Vagina (tissue), 2 donors: ENCODE results near the gene NFIA. TPM values are rescaled to one million over a fixed set of nuclear protein-coding genes. Genes with fewer than 3 reads are reported as not detected.

Experiments
- DNase-seq, 2 donors: peaks; one replicate each; pipeline ENCODE4 v3.0.0-alpha.2; 2017; ENCODE audit errors: extremely low spot score in 2 of 2
- H3K27ac ChIP-seq: fragments of 200-600 bp; sonication (generic); one replicate; pipeline ENCODE4 v1.5.1; 2019
- H3K27me3 ChIP-seq: fragments of 200-600 bp; sonication (generic); one replicate; pipeline ENCODE4 v1.5.1; 2019
- H3K36me3 ChIP-seq, 2 donors: fragments of 200-600 bp; sonication (generic); one replicate each; pipeline ENCODE4 v1.5.1; 2017 to 2019
- H3K4me1 ChIP-seq: fragments of 200-600 bp; sonication (generic); one replicate; pipeline ENCODE4 v1.5.1; 2019
- H3K4me3 ChIP-seq, 2 donors: fragments of 200-600 bp; sonication (generic); 1 replicate in 1 of 2; 2 replicates in 1 of 2; pipeline ENCODE4 v1.5.1; 2016 to 2019
- H3K9me3 ChIP-seq: fragments of 200-600 bp; sonication (generic); one replicate; pipeline ENCODE4 v1.5.1; 2019
- CTCF ChIP-seq, 3 experiments: fragments of 450-650 bp in 2 of 3; fragments of 200-600 bp in 1 of 3; sonication (generic) in 1 of 3; IDR thresholded peaks; one replicate each; pipeline ENCODE4 v1.5.1; 2017 to 2019; ENCODE audit warnings: antibody characterized with exemption in 3 of 3, mild to moderate bottlenecking in 2 of 3, moderate library complexity in 2 of 3
- POLR2A ChIP-seq, 2 donors: fragments of 450-650 bp; IDR thresholded peaks; one replicate each; pipeline ENCODE4 v1.6.1; 2017; ENCODE audit warnings: antibody characterized with exemption in 2 of 2, mild to moderate bottlenecking in 2 of 2, moderate library complexity in 2 of 2
- POLR2AphosphoS5 ChIP-seq, 2 donors: sonication (generic); formaldehyde crosslinking; IDR thresholded peaks; one replicate each; pipeline ENCODE4 v1.9.0; 2017; ENCODE audit warnings: antibody characterized with exemption in 2 of 2, mild to moderate bottlenecking in 2 of 2, low read depth in 1 of 2; ENCODE audit not compliant: insufficient read depth in 1 of 2
- intact Hi-C: fragments of 100-400 bp; cut with DNase I; formaldehyde crosslinking; loops from one replicate; pipeline ENCODE4 v1.15.1; 2023
- total RNA-seq: library from RNA; depleted of rRNA; stranded (reverse); fragments of >200 nt; gene quantifications from one replicate; pipeline ENCODE4 v1.2.3, GENCODE V29; 2016

Gene NFIA
- total RNA-seq, 1 donor from 2014 or later, result 59.2 TPM

DNA sequence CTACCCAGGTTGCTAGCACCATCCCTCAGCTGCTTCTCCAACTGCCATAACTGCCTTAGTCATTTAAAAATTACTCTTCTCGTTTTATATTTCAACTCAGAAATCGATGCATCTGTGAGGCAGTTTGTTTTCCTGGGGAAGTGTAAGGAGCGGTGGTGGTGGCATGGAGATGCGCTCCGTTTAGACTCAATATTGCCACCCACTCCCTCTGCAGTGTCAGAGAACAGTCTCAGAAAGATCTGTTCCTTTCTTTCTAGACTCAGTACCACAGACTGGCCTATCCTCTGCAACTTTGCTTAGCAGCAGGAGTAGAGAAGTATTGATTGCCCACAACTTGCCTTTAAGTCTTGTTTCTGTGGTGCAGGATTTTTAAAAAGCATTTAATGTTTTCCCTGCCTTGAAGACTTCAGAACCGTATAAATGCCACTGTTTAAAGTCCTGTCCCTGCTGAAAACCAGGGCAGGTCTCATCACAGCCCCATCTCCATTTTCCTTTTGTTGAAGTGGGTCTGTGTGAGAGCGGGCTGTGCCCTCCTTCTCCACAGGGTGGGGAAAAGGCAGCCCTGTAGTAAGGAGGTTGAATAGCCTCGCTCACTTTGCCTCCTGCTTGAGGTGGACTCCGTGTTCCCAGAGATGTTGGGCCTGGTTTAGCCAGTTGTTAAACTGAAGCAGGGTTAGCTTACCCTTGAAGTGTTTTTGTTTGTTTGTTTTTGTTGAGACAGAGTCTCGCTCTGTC lies 105.2 kb downstream of the NFIA start:
- Histone ChIP-seq H3K27ac (no peak overlapping the region), H3K27me3 (no peaks in the 10 kb centered on the region), H3K4me3 (no peak overlapping the region), H3K36me3 (no peaks in the 10 kb centered on the region), H3K9me3 (no peaks in the 10 kb centered on the region), H3K4me1 (peaks cover 52% of the 10 kb centered on the region)
- intact Hi-C loops, result no loop called here
- no peak for DNase-seq
- TF ChIP-seq POLR2A (IDR thresholded peaks at IDR 0.05) (no peak), CTCF (IDR thresholded peaks at IDR 0.05) (no peak), POLR2AphosphoS5 (IDR thresholded peaks at IDR 0.05; ENCODE audit: insufficient read depth in 1 of 2, low read depth in 1 of 2) (no peak)

DNA sequence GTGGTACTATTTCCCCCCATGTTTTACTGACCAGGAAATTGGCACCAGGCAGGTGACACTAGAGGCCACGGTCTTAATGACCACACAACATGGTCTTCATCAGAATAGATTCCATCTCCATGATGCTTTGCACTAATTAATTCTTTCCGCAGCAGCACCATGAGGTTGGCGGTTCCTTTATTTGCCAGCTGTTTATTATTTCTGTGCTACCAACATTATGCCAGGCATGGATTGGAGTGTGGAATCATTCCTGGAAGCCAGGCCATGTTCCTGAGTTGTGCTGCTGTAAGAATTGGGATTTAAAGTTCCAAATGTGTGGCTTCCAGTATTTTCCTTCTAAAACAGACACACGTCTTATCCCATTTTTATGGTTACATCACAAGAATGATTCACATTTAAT lies 107.8 kb downstream of the NFIA start:
- Histone ChIP-seq H3K9me3 (no peaks in the 10 kb centered on the region), H3K4me1 (peaks cover 31% of the 10 kb centered on the region), H3K27me3 (no peaks in the 10 kb centered on the region), H3K27ac (no peak overlapping the region), H3K4me3 (no peak overlapping the region), H3K36me3 (no peaks in the 10 kb centered on the region)
- TF ChIP-seq POLR2AphosphoS5 (IDR thresholded peaks at IDR 0.05; ENCODE audit: insufficient read depth in 1 of 2, low read depth in 1 of 2) (no peak), CTCF (IDR thresholded peaks at IDR 0.05) (no peak), POLR2A (IDR thresholded peaks at IDR 0.05) (no peak)
- no peak for DNase-seq
- intact Hi-C loops, result no loop called here

GRCh38 chr1:61190618-61191432 lies 108.5 kb downstream of the NFIA start:
- peak overlapping the region; percentile 17 for H3K27ac ChIP-seq
- H3K4me1 ChIP-seq, result peaks cover 24% of the 10 kb centered on the region
- H3K9me3 ChIP-seq, result no peaks in the 10 kb centered on the region
- DNase-seq, result no peak
- no peak overlapping the region for H3K4me3 ChIP-seq
- no peaks in the 10 kb centered on the region for H3K36me3 ChIP-seq
- TF ChIP-seq CTCF (IDR thresholded peaks at IDR 0.05) (no peak), POLR2A (IDR thresholded peaks at IDR 0.05) (no peak), POLR2AphosphoS5 (IDR thresholded peaks at IDR 0.05; ENCODE audit: insufficient read depth in 1 of 2, low read depth in 1 of 2) (no peak)
- intact Hi-C loops, result no loop called here
- no peaks in the 10 kb centered on the region for H3K27me3 ChIP-seq

DNA sequence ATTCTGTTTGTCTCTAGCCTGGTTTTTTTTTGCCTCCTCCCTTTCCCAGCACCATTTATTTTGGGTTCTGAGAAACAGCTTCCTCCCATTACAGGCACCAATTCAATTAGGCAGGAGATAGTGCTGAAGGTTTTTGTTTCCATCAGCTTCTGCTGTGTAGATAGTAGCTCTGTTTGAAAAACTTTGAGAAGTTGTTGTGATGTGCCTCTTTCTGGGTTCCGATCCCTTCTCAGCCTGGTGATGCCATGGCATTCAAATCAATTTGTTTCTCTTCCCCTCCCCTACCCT lies 109.0 kb downstream of the NFIA start:
- TF ChIP-seq CTCF (IDR thresholded peaks at IDR 0.05), result no peak
- no peak for TF ChIP-seq POLR2A (IDR thresholded peaks at IDR 0.05)
- no peak for TF ChIP-seq POLR2AphosphoS5 (IDR thresholded peaks at IDR 0.05; ENCODE audit: insufficient read depth in 1 of 2, low read depth in 1 of 2)
- Histone ChIP-seq H3K4me1 (peaks cover 18% of the 10 kb centered on the region), H3K36me3 (no peaks in the 10 kb centered on the region), H3K4me3 (no peak overlapping the region), H3K9me3 (no peaks in the 10 kb centered on the region), H3K27me3 (no peaks in the 10 kb centered on the region), H3K27ac (peak overlapping the region; percentile 17)
- DNase-seq, result no peak
- intact Hi-C loops, result no loop called here
